CD4-positive, alpha-beta T cell treated with Interferon alpha-2 for 1 hour (primary cell): ENCODE data around the gene CHSY1.
"Not testable (repeated sequence)": the region's sequence is repeated elsewhere in the genome, so short reads cannot be mapped to it uniquely, and the experiment has no call there.

Experiments
- DNase-seq, 2 donors: peaks; one replicate each; pipeline ENCODE4 v3.0.0-alpha.2; 2020 to 2022

CHSY1 gene, protein sequence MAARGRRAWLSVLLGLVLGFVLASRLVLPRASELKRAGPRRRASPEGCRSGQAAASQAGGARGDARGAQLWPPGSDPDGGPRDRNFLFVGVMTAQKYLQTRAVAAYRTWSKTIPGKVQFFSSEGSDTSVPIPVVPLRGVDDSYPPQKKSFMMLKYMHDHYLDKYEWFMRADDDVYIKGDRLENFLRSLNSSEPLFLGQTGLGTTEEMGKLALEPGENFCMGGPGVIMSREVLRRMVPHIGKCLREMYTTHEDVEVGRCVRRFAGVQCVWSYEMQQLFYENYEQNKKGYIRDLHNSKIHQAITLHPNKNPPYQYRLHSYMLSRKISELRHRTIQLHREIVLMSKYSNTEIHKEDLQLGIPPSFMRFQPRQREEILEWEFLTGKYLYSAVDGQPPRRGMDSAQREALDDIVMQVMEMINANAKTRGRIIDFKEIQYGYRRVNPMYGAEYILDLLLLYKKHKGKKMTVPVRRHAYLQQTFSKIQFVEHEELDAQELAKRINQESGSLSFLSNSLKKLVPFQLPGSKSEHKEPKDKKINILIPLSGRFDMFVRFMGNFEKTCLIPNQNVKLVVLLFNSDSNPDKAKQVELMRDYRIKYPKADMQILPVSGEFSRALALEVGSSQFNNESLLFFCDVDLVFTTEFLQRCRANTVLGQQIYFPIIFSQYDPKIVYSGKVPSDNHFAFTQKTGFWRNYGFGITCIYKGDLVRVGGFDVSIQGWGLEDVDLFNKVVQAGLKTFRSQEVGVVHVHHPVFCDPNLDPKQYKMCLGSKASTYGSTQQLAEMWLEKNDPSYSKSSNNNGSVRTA

GRCh38 chr15:101251830-101252820 is at the start of gene CHSY1:
Gene CHSY1, minus strand, starts transcription at chr15:101252048. Its CDS starts 592 bp downstream, at chr15:101251456.
- peak; percentile 87 to 90 for DNase-seq

GRCh38 chr15:101296418-101297405 is 44.9 kb upstream of the CHSY1 start:
- DNase-seq, result no peak

DNA sequence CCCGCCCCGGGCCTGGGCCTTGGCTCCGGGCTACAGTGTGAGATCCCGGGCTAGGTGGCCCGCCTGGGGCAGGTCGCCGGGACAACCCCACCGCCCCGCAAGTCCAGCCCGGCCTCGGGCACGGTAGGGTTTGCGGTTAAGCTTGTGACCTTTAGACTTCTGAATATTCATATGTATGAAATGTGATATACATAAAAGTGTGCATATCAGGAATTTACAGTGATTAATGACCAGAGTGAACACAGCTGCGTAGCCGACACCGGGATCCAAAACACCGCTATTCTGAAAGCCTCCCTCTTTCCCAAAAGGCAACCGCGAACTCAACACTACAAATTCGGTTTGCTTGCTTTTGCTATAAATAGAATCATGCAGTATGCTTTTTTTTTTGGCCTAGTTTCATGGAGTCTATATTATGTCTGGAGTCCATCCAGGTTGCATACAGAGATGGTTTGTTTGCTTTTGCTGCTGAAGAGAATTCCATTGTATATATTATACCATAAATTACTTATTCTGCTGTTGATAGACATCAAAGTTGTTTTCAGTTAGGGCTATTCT is 43.8 kb upstream of the CHSY1 start:
- DNase-seq, result no peak

- DNase-seq, result peak; percentile 93 to 97
Observed at GRCh38 chr15:101294731-101295606, 43.1 kb upstream of the CHSY1 start, which contains the start of gene SNRPA1. Gene SNRPA1, minus strand, starts transcription at chr15:101295248. Its CDS starts 70 bp downstream, at chr15:101295178.

GRCh38 chr15:101293122-101293521 is 41.3 kb upstream of the CHSY1 start:
- DNase-seq, result no peak

DNA sequence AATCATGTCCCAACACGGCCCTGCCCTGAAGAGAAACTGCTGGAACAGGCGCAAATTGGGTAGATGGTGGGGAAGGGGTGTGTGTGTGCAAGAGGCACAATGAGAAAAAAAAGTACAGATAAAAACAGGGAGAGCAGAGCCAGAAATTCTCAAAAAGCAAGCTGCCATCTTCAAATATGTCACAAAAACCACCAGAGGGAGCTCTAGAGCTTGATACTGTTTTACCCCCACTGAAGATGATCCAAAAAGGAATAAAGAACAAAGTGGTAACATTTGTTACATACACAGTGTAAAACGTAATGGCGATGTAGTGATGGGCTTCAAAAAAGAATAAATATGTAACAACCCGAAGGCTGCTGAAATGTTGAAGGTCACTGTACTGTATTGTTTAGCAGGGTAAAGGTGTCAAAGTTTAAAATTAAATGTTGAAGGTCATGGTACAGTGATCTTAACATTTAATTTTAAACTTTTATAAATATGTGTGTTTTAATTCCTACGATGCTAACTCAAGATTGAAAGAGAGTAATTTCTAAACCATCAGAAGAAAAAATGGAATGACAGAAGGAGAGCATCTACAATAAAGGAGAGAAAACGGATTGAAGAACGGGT is 37.2 kb upstream of the CHSY1 start:
- DNase-seq, result peak in 1 of 2 donors; percentile 75

DNA sequence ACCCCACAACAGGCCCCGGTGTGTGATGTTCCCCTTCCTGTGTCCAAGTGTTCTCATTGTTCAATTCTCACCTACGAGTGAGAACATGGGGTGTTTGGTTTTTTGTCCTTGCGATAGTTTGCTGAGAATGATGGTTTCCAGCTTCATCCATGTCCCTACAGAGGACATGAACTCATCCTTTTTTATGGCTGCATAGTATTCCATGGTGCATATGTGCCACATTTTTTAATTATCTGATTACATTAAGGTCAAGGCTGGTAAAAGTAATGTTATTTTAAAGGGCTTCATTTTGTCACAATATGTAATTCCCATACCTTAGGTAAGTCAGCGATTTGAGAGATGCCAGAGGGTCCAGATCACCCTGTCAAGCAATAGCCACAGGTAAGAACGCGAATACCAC is 35.5 kb upstream of the CHSY1 start:
- DNase-seq, result not testable (repeated sequence)

DNA sequence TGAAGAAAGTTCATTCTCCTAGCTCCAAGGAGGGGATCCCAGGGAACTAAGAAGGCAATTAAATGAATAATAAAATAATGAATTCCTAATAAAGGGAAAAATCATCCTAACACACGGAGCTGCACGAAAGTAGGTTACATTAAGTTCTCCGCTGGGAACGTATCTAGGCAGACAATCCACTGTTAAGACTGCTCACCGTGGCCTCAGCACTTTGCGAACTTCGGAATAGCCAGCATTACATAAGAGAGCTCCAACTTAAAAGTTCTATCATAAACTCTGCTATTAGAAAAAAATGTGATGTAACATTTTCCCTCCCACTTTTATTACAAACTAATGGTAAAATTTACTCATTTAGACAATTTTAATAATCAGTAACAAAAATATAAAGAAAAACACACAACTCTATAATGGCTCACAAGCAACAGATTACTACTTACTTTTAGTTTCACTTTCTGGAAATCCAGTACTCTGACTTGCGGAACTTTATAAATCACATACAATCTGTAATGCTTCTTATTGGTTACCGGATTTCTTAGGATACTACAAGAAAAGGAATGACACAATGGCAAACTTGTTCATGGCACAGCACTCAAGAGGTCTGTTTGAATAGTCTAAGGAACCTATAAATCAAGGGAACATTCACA is 34.7 kb upstream of the CHSY1 start:
- no peak for DNase-seq

- no peak for DNase-seq
Observed at GRCh38 chr15:101283931-101284330, 32.1 kb upstream of the CHSY1 start.

DNA sequence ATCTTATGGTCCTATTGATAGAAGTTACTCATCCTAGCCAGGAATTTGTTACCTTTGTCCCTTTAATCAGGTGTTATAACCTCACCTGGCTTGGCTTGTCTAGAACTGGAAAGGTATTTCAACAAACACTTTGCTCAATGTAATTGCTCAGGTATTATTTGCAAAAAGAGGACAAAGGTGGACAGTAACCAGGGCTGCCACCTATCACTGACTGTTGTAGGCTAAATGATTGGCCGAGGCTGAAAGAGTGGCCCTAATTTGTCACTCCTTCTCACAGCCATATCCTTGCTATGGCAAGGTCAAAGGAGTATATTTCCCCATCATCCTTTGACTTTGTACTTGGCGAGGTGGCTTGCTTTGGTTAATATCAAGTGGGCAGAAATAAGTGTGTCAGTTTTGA is 28.2 kb upstream of the CHSY1 start:
- DNase-seq, result no peak

DNA sequence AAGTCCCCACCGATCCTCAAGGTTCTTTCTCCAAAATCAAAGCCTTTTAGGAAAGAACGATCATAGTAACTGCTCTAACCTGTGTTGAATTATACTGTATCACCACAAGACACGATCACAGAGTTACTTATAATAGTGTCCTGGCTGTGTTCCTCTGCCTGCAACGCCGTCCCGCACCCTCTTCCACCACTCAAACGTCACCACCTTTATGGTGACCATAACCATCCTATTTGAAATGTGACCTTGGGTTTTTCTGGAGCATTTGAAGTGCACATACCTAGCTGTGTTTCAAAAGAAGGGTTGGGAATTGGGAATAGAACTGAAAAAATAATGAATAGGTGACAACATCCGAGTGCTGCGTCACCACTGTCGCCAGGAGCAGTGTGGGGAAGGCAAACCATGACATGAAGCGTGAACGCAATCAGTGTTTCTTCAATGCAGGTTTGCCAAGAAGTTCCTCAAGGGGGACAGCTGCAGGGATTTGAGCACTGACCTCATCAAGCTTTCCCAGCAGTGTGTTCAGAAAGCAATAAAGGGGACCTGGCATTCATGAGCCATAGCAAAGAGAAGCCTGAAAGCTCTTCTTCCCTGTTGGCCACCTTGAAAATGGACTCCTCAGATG is 26.2 kb upstream of the CHSY1 start:
- no peak for DNase-seq

DNA sequence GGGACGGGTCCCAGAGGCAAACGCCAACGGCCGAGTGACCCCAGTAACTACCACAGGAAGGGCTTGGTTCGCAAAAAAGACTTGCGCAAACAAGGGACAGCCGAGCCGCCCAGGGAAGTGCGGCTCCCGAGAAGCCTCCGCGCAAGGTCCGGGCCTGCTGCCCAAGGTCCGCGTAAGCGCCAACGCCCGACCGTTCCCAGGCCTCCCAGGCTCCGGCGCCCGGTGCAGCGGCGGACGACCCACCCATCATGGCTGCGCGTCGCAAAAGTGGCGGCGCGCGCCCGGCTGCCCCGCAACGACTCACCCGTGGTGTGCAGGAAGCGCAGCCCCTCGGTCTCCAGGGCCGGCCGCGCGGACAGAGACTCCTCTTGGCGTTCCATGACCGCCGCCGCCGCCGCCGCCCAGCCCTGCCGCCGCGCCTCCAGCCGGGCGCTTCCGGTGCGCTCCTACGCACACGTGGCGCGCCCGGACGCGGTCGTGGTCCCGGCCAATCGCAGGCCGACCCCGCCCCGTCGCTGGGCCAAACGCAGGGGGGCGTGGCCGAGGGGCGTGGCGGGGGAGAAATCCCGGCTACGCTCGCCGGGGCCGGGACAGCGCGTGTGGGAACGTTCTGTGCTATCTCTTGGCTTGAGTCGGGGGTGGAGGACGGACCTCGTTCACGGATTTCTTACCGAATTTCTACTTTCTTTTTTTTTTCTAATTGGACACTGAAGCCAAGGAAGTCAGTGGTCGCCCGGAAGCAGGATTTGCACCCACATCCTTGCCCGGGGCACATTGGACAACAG is 25.4 kb upstream of the CHSY1 start, which contains the start of gene SELENOS:
TSS of gene SELENOS (minus strand) at position 448 of the 785 bp plus-strand sequence. CDS start at position 380, 68 bp downstream.
- peak; percentile 78 to 88 for DNase-seq

- peak; percentile 22 to 43 for DNase-seq
Observed at GRCh38 chr15:101276501-101277037, 24.7 kb upstream of the CHSY1 start.

DNA sequence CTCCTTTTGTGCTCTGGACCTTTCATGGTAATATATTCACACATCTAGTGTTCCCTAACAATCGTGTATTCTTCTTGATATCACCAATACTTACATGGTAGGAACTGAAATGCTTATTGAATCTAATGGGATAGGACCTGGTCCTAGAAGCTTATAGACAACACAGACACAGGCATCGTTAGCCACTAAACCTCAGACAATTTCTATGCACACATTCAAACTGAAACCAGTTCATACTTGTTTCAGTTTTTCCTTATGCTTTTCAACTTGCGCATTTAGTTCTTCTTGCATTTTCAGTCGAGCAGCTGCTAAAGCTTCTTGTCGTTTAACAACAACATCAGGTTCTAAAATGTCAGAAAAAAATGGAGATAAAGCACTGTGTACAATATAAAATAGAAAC is 23.2 kb upstream of the CHSY1 start:
- DNase-seq, result no peak

- no peak for DNase-seq
Observed at GRCh38 chr15:101273534-101273933, 21.7 kb upstream of the CHSY1 start.

- DNase-seq, result no peak
Observed at GRCh38 chr15:101272584-101272983, 20.7 kb upstream of the CHSY1 start.
